Mucosa of descending colon (tissue), 3 donors: ENCODE results near the gene SOHLH1. TPM values are rescaled to one million over a fixed set of nuclear protein-coding genes. Genes with fewer than 3 reads are reported as not detected.

ENCODE experiments used
- ATAC-seq: fragments of 200-7000 bp; cut with Tn5 transposase; one replicate; pipeline ENCODE4 v1.9.1; 2020; ENCODE audit warnings: mild to moderate bottlenecking, moderate library complexity
- DNase-seq, 3 donors: peaks; one replicate each; pipeline ENCODE4 v3.0.0-alpha.2; 2020
- H3K36me3 ChIP-seq: fragments of 200-600 bp; one replicate; pipeline ENCODE4 v1.8.0; 2021; ENCODE audit warnings: low read depth, mild to moderate bottlenecking
- H3K4me1 ChIP-seq: fragments of 200-600 bp; one replicate; pipeline ENCODE4 v1.8.0; 2021; ENCODE audit warnings: low read depth, mild to moderate bottlenecking
- H3K4me3 ChIP-seq: fragments of 200-600 bp; one replicate; pipeline ENCODE4 v1.8.0; 2021; ENCODE audit warnings: mild to moderate bottlenecking
- H3K9me3 ChIP-seq: fragments of 200-600 bp; one replicate; pipeline ENCODE4 v1.8.0; 2021; ENCODE audit warnings: mild to moderate bottlenecking
- intact Hi-C, 2 donors: fragments of 100-400 bp; cut with DNase I in 1 of 2; cut with micrococcal nuclease in 1 of 2; formaldehyde crosslinking; loops; one replicate each; pipeline versions ENCODE4 v1.11.0 to v1.11.1; 2022; cut with DNase I, micrococcal nuclease
- total RNA-seq, 3 donors: library from RNA; stranded (reverse); fragmentation: NEBNext Ultra II Directional in 2 of 3; extraction: Animal tissue kit (Norgen Biotek cat#: 25700) in 2 of 3; gene quantifications; one replicate each; pipeline versions ENCODE4 v1.2.1 to v1.2.4, GENCODE V29; 2021 to 2023
- TF ChIP-seq, protein P1 (sequence below): fragments of 200-600 bp; IDR thresholded peaks from one replicate; pipeline ENCODE4 v1.8.0; 2022; ENCODE audit warnings: antibody characterized with exemption, mild to moderate bottlenecking
- donor health status: DM: no; HTN: no; CAD: no; lungs with moderate emphysema.
- donor health status: DM: no; HTN: no; CAD: no.
- donor health status: DM: no; HTN: yes; CAD: no.

Gene SOHLH1
- total RNA-seq, 3 donors from 2014 or later: not detected

- H3K4me3 ChIP-seq: no peak overlapping the region
- no peaks in the 10 kb centered on the region for H3K36me3 ChIP-seq
- intact Hi-C loops: no loop called here
- no peaks in the 10 kb centered on the region for H3K4me1 ChIP-seq
- TF ChIP-seq, protein P1, sequence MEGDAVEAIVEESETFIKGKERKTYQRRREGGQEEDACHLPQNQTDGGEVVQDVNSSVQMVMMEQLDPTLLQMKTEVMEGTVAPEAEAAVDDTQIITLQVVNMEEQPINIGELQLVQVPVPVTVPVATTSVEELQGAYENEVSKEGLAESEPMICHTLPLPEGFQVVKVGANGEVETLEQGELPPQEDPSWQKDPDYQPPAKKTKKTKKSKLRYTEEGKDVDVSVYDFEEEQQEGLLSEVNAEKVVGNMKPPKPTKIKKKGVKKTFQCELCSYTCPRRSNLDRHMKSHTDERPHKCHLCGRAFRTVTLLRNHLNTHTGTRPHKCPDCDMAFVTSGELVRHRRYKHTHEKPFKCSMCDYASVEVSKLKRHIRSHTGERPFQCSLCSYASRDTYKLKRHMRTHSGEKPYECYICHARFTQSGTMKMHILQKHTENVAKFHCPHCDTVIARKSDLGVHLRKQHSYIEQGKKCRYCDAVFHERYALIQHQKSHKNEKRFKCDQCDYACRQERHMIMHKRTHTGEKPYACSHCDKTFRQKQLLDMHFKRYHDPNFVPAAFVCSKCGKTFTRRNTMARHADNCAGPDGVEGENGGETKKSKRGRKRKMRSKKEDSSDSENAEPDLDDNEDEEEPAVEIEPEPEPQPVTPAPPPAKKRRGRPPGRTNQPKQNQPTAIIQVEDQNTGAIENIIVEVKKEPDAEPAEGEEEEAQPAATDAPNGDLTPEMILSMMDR: no peak
- no peaks in the 10 kb centered on the region for H3K9me3 ChIP-seq
- ATAC-seq (no peak), DNase-seq (peak in 1 of 3 donors; percentile 8)
These were observed 32.5 kb downstream of the SOHLH1 start for GRCh38 chr9:135666534-135667462.

DNA sequence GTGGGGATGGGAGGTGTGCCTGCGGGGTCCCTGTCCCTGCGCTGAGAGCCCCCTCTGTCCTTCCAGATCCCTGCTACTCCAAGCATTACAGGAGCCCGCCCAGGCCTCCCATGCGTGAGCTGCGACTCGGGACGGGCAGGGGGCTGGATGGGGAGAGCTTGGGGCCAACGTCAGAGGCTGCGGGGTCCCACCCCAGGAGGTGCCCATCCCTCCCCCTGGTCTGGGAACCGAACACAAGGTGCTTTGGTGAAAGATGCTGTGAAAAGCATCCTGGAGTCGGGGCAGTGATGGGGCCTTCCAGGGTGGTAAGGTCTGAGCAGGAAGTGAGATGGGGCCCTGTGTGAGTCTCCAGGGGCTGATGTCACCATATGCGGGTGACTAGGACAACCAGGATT lies 33.5 kb downstream of the SOHLH1 start:
- TF ChIP-seq, protein P1: no peak
- ATAC-seq: no peak
- Histone ChIP-seq H3K36me3 (no peaks in the 10 kb centered on the region), H3K9me3 (no peaks in the 10 kb centered on the region), H3K4me1 (no peaks in the 10 kb centered on the region), H3K4me3 (no peak overlapping the region)
- intact Hi-C loops: no loop called here
- DNase-seq: no peak

DNA sequence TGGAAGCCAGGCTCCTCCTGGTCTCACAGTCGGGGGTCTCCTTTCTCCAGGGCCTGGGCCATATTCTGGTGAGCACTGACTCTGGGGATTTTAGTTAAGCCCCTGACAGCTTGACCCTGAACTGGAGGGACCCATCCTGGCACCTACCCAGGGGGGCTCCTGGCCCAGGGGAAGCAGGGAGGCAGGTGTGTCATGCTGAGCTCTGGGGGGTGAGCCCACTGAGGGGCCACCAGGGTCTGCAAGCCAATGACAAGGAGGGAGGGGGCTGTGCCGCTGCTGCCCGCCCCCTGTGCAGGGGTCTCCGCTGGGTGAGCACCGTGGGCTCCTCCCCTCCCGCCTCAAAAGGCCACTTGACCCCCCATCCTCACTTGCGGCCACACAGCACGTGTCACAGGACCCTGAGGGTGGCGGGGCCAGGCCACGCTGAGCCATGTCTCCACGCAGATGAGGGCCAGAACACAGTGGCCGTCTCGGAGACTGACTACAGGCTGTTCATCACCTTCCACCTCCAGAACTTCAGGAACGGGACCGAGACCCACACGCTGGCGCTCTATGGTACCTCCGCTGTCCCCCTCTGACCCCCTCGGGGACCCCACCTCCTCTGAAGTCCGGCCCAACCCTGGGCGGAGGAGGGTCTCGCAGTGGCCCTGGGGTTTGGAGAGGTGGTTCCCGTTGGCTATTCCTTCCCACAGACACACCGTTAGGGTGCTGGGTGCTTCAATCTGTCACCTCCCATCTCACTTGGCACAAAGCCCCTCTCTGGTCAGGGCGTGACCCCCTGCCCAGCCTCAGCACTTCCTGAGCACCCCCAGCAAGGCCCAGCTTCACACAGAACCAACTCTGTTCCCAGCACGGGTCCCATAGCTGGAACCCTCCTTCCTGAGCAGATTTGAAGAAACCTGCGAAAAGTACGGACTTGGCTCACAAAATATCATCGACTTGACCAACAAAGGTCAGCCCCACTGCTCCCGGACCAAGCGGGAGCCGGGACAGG lies 34.2 kb downstream of the SOHLH1 start:
- no peaks in the 10 kb centered on the region for H3K9me3 ChIP-seq
- intact Hi-C loops: no loop called here
- H3K4me1 ChIP-seq: no peaks in the 10 kb centered on the region
- no peaks in the 10 kb centered on the region for H3K36me3 ChIP-seq
- DNase-seq: no peak
- TF ChIP-seq, protein P1: no peak
- H3K4me3 ChIP-seq: no peak overlapping the region
- ATAC-seq: no peak

DNA sequence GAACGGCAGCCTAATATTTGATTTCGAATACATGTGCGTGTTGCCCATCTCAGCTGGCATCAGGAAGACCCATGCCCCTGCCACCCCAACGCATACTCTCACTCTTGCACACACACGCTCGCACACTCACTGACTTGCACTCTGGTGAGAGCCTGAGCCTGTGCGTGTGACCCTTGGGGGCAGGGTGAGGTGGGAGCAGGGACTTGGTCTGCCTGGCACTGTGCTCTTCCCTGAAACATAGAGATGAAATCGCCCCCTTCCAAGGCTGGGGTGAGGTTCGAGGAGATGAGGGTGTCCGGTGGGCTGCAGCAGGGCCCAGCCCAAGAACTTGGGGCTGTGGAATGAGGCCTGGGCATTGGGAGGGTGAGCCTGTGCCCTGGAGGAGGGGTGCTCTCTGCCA lies 35.0 kb downstream of the SOHLH1 start:
- Histone ChIP-seq H3K36me3 (no peaks in the 10 kb centered on the region), H3K4me1 (no peaks in the 10 kb centered on the region), H3K9me3 (no peaks in the 10 kb centered on the region), H3K4me3 (no peak overlapping the region)
- intact Hi-C loops: no loop called here
- TF ChIP-seq, protein P1: no peak
- DNase-seq (no peak), ATAC-seq (no peak)

DNA sequence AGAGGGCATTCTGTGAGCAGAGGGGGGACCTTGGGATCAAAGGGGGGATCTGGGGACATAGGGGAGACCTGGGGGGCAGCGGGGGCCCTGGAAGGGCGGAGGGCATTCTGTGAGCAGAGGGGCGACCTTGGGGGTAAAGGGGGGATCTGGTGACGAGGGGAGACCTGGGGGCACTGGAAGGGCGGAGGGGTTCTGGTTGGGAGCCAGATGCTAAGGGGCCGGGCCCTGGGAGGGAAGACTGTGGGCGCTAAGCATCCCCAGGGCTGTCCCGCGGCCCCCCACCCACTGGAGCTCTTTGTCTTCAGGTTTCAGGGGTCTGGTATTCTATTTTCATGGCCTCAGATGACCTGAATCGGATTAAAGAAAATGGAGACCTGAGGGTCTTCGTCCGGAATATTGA lies 35.4 kb downstream of the SOHLH1 start:
- DNase-seq (no peak), ATAC-seq (no peak)
- TF ChIP-seq, protein P1: no peak
- Histone ChIP-seq H3K9me3 (no peaks in the 10 kb centered on the region), H3K4me1 (no peaks in the 10 kb centered on the region), H3K4me3 (no peak overlapping the region), H3K36me3 (no peaks in the 10 kb centered on the region)
- intact Hi-C loops: no loop called here
